Upper lobe of left lung (tissue), 6 donors: ENCODE data around the gene FBXO3. TPM values are rescaled to one million over a fixed set of nuclear protein-coding genes. Genes with fewer than 3 reads are reported as not detected.

Experiments used
- ATAC-seq, 2 donors: fragments of 200-7000 bp; cut with Tn5 transposase; one replicate each; pipeline ENCODE4 v1.9.1; 2022; ENCODE audit warnings: mild to moderate bottlenecking in 2 of 2, moderate library complexity in 2 of 2; ENCODE audit not compliant: low FRiP score in 2 of 2
- DNase-seq, 2 donors: peaks; one replicate each; pipeline ENCODE4 v3.0.0-alpha.2; 2019 to 2020
- H3K27ac ChIP-seq, 4 donors: fragments of 200-600 bp; sonication (generic); one replicate each; pipeline ENCODE4 v1.5.1; 2016 to 2019
- H3K27me3 ChIP-seq, 4 donors: fragments of 200-600 bp; sonication (generic); one replicate each; pipeline ENCODE4 v1.5.1; 2017 to 2019
- H3K36me3 ChIP-seq, 4 donors: fragments of 200-600 bp; sonication (generic); one replicate each; pipeline ENCODE4 v1.5.1; 2016 to 2019
- H3K4me1 ChIP-seq, 4 donors: fragments of 200-600 bp; sonication (generic); one replicate each; pipeline ENCODE4 v1.5.1; 2018 to 2019
- H3K4me3 ChIP-seq, 4 donors: fragments of 200-600 bp; sonication (generic); one replicate each; pipeline ENCODE4 v1.5.1; 2017 to 2019; ENCODE audit warnings: mild to moderate bottlenecking in 2 of 4, moderate library complexity in 1 of 4
- H3K9me3 ChIP-seq, 4 donors: fragments of 200-600 bp; sonication (generic); one replicate each; pipeline ENCODE4 v1.5.1; 2018 to 2019
- CTCF ChIP-seq, 6 experiments: fragments of 450-650 bp in 4 of 6; fragments of 200-600 bp in 2 of 6; sonication (generic) in 2 of 6; IDR thresholded peaks; one replicate each; pipeline ENCODE4 v1.5.1; 2016 to 2019; ENCODE audit warnings: antibody characterized with exemption in 6 of 6
- EP300 ChIP-seq, 4 donors: sonication (generic); formaldehyde crosslinking; IDR thresholded peaks; one replicate each; pipeline ENCODE4 v1.5.1; 2017; ENCODE audit warnings: antibody characterized with exemption in 4 of 4, control low read depth in 2 of 4
- POLR2A ChIP-seq, 4 donors: fragments of 450-650 bp; IDR thresholded peaks; one replicate each; pipeline ENCODE4 v1.5.1; 2016 to 2017; ENCODE audit warnings: antibody characterized with exemption in 4 of 4, mild to moderate bottlenecking in 2 of 4
- POLR2AphosphoS5 ChIP-seq, 2 donors: sonication (generic); formaldehyde crosslinking; IDR thresholded peaks; one replicate each; pipeline ENCODE4 v1.5.1; 2017; ENCODE audit warnings: antibody characterized with exemption in 2 of 2
- WGBS, 2 donors: methylation state at CpG; one replicate each; pipeline ENCODE4 v1.1.5; 2017 to 2018; 5-methylcytosine and 5-hydroxymethylcytosine counted together
- total RNA-seq, 6 donors: library from RNA; depleted of rRNA in 4 of 6; stranded (reverse); fragments of >200 nt in 4 of 6; gene quantifications; one replicate each; pipeline versions ENCODE4 v1.1.0 to v1.2.1, GENCODE V29; 2016 to 2021
- donor health status: DM: no; HTN: no; CAD: no; lungs with moderate emphysema.
- donor health status: DM: no; HTN: yes; CAD: no; lungs with severe emphysema.

The FBXO3 gene
- total RNA-seq, 6 donors from 2014 or later, result 9.9 to 50.8 (median 26.9) TPM

DNA sequence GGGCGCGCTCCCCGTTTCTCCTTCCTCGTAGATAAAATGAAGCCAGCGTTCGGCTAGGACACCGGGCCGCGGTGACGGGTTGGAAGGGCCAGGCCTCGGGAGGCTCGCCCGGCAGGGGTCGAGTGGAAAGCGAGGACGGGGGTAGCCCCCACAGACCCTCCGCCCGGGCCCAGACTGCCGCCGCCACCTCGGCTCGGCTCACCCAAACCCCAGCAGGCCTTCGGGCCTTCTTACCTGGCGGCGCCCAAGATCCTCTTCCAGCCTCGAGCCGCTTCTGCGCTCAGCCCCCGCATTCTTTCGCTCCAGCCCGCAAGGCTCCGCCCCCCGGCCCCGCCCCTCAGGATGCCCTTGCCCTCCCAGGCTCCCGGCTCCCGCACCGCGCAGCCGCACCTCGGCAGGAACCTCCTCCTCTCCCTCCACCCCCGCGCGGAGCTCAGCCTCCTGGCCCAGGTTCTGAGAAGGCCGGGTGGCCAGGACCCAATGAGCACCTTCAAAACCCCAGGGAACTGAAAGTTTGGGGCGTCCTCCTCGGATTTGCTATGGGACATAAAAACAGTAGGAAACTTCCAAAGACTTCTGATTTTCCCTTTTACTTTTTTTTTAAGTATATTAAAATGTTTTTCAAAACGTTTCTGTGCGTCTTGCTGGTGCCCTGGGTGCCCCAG lies 38.0 kb downstream of the FBXO3 start, which contains the start of gene CD59:
Gene CD59 (minus strand): TSS at position 276 of the 665 bp plus-strand sequence. CDS start 13,978 bp downstream, outside the sequence.
- DNase-seq, result peak; percentile 98 to 100
- Histone ChIP-seq H3K27ac (peak within 1 kb of the TSS; percentile 96 to 98 (median 96)), H3K4me1 (peaks cover 26 to 48% (median 36%) of the 10 kb centered on the region in 4 donors), H3K9me3 (no peaks in the 10 kb centered on the region), H3K36me3 (peaks cover 0 to 13% (median 0%) of the 10 kb centered on the region in 4 donors), H3K27me3 (no peaks in the 10 kb centered on the region), H3K4me3 (peak within 1 kb of the TSS; percentile 68 to 90 (median 77))
- peak; percentile 19 to 98 (median 97) for TF ChIP-seq POLR2A (IDR thresholded peaks at IDR 0.05)
- TF ChIP-seq EP300 (IDR thresholded peaks at IDR 0.05), result peak in 1 of 4 donors; percentile 39
- peak; percentile 91 to 99 for TF ChIP-seq POLR2AphosphoS5 (IDR thresholded peaks at IDR 0.05)
- TF ChIP-seq CTCF (IDR thresholded peaks at IDR 0.05), result no peak
- ATAC-seq, result peak; percentile 97
- 1% methylated on average over 20 to 30 of the region's 48 CpGs for WGBS, 2 donors

DNA sequence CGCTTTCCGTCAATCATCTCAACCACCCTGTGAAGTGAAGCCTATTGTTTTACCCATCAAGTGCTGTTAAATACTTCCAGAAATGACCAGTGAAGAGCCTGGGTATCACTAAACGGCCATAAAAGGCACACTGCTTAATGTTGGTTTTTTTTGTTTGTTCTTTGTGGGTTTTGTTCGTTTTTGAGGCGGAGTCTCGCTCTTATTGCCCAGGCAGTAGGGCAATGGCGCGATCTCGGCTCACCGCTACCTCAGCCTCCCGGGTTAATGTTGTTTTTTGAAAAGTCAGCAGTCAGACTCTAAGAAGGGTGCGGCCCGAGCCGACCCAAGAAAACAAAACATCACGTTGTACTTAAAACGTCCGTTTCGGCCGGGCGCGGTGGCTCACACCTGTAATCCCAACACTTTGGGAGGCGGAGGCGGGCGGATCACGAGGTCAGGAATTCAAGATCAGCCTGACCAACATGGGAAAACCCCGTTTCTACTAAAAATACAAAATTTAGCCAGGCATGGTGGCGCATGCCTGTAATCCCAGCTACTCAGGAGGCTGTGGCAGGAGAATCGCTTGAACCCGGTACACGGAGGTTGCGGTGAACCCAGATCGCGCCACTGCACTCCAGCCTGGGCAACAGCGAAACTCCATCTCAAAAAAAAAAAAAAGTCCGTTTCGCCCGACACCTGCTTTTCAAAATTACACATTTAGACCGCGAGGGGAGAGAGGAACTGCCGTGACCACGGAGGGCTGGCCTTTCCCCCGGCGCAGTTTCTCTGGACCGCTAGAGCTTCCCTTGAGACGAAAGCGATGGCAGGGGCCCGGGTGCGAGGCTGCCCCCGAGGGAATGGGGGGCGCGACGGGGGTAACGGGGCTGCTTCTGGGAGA lies 38.8 kb downstream of the FBXO3 start:
- H3K4me1 ChIP-seq, result peaks cover 26 to 54% (median 41%) of the 10 kb centered on the region in 4 donors
- TF ChIP-seq EP300 (IDR thresholded peaks at IDR 0.05) (no peak), POLR2AphosphoS5 (IDR thresholded peaks at IDR 0.05) (peak in 1 of 2 donors; percentile 27), CTCF (IDR thresholded peaks at IDR 0.05) (peak in 2 of 6 experiments; percentile 10 to 42)

DNA sequence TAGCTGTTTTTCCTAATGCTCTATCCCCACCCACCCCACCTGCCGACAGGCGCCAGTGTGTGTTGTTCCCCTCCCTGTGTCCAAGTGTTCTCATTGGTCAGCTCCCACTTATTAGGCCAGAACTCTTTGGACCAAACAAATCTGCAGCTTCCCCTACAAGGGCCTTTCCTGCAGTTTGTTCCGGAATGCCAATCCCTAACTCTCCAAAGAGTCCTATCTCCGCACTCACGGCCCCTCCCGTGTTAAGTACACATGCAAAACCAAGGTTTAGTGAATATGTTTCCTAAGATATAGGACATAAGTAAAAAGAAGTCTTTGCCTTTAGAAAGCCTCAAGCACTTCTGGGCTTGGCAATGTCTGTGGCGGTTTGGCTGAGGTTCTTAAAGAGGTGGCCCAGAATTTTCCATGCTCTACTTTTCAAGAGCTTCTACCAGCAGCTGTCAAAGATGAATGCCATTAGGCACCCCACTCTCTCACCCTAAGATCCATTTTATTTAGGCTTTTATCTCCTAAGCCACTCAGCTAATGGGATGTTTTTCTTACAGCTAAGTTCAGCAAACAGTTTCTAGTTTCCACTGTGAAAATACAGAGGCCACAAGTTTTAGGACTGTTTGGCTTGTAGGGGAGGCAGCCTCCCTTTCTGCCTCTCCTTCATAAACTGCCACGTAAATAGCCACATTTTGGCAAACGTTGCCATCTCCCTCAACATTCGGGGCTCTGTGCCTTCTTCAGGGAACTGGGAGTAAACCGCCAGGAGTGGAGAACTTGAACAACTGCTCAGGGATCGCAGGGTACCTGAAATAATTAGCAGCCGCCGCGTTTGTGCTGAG lies 39.7 kb downstream of the FBXO3 start:
- ATAC-seq, result peak; percentile 11 to 60
- H3K36me3 ChIP-seq, result peaks cover 0 to 20% (median 0%) of the 10 kb centered on the region in 4 donors
- peaks cover 26 to 62% (median 46%) of the 10 kb centered on the region in 4 donors for H3K4me1 ChIP-seq
- 18 to 21% methylated on average over 15 of the region's 15 CpGs for WGBS, 2 donors
- TF ChIP-seq POLR2AphosphoS5 (IDR thresholded peaks at IDR 0.05) (peak in 1 of 2 donors; percentile 67), EP300 (IDR thresholded peaks at IDR 0.05) (peak in 1 of 4 donors; percentile 52), POLR2A (IDR thresholded peaks at IDR 0.05) (peak in 2 of 4 donors; percentile 11 to 32), CTCF (IDR thresholded peaks at IDR 0.05) (no peak)
- H3K4me3 ChIP-seq, result peak overlapping the region; percentile 68 to 90 (median 77)
- H3K27ac ChIP-seq, result peak overlapping the region; percentile 96 to 98 (median 96)
- no peaks in the 10 kb centered on the region for H3K9me3 ChIP-seq
- no peaks in the 10 kb centered on the region for H3K27me3 ChIP-seq
- DNase-seq, result peak in 1 of 2 donors; percentile 82

More for the DNA sequence above, 38.8 kb downstream of the FBXO3 start:
- Histone ChIP-seq H3K4me3 (peak overlapping the region; percentile 68 to 90 (median 77)), H3K27me3 (no peaks in the 10 kb centered on the region), H3K36me3 (peaks cover 0 to 13% (median 0%) of the 10 kb centered on the region in 4 donors), H3K9me3 (no peaks in the 10 kb centered on the region), H3K27ac (peak overlapping the region; percentile 96 to 98 (median 96))
- peak; percentile 1 to 54 for ATAC-seq
- WGBS, 2 donors, result 1 to 2% methylated on average over 40 to 50 of the region's 53 CpGs
- peak; percentile 38 to 57 for DNase-seq

GRCh38 chr11:33733980-33734379 lies 40.3 kb downstream of the FBXO3 start:
- WGBS, 2 donors, result 49 to 50% methylated on average over 7 of the region's 7 CpGs
- H3K9me3 ChIP-seq, result no peaks in the 10 kb centered on the region
- peaks cover 0 to 21% (median 0%) of the 10 kb centered on the region in 4 donors for H3K36me3 ChIP-seq
- no peak for ATAC-seq
- no peak for DNase-seq
- peak in 1 of 4 donors; percentile 6 for TF ChIP-seq POLR2A (IDR thresholded peaks at IDR 0.05)
- peak in 1 of 4 donors; percentile 66 for TF ChIP-seq EP300 (IDR thresholded peaks at IDR 0.05)
- peak in 1 of 2 donors; percentile 15 for TF ChIP-seq POLR2AphosphoS5 (IDR thresholded peaks at IDR 0.05)
- TF ChIP-seq CTCF (IDR thresholded peaks at IDR 0.05), result no peak
- H3K4me3 ChIP-seq, result peak overlapping the region; percentile 68 to 90 (median 77)
- peaks cover 26 to 69% (median 46%) of the 10 kb centered on the region in 4 donors for H3K4me1 ChIP-seq
- H3K27ac ChIP-seq, result peak overlapping the region; percentile 96 to 98 (median 96)
- no peaks in the 10 kb centered on the region for H3K27me3 ChIP-seq
